GM23338 (cell line): ENCODE measurements around the gene COL8A1. TPM values are rescaled to one million over a fixed set of nuclear protein-coding genes. Genes with fewer than 3 reads are reported as not detected.

Source experiments
- ATAC-seq: fragments of 200-7000 bp; cut with Tn5 transposase; 3 replicates; pipeline ENCODE4 v1.9.1; 2020
- DNase-seq: peaks from one replicate; pipeline ENCODE4 v3.0.0-alpha.2; 2015; ENCODE audit warnings: low spot score
- H2AFZ ChIP-seq: fragments of 200-600 bp; sonication (generic); 2 replicates; pipeline ENCODE4 v1.8.0; 2016; ENCODE audit warnings: antibody characterized with exemption, mild to moderate bottlenecking, moderate library complexity
- H3F3A ChIP-seq: fragments of 200-600 bp; sonication (generic); replicated peaks from 2 replicates; pipeline ENCODE4 v1.8.0; 2017; ENCODE audit warnings: antibody characterized with exemption, mixed run types, low read depth
- H3K27ac ChIP-seq: fragments of 200-600 bp; sonication (generic); 2 replicates; pipeline ENCODE4 v1.6.1; 2016; ENCODE audit warnings: low read depth
- H3K27me3 ChIP-seq: fragments of 200-600 bp; sonication (generic); 2 replicates; pipeline ENCODE4 v1.8.0; 2016; ENCODE audit warnings: mild to moderate bottlenecking, mixed run types, moderate library complexity; ENCODE audit not compliant: insufficient read depth
- H3K36me3 ChIP-seq: fragments of 200-600 bp; sonication (generic); 2 replicates; pipeline ENCODE4 v1.8.0; 2016; ENCODE audit warnings: mild to moderate bottlenecking; ENCODE audit not compliant: insufficient read depth
- H3K4me1 ChIP-seq: fragments of 200-600 bp; sonication (generic); 2 replicates; pipeline ENCODE4 v1.8.0; 2016; ENCODE audit warnings: mild to moderate bottlenecking, moderate library complexity; ENCODE audit not compliant: insufficient read depth
- H3K4me2 ChIP-seq: fragments of 200-600 bp; sonication (generic); 2 replicates; pipeline ENCODE4 v1.7.1; 2017; ENCODE audit warnings: mixed run types
- H3K4me3 ChIP-seq: fragments of 200-600 bp; sonication (generic); 2 replicates; pipeline ENCODE4 v1.6.1; 2016; ENCODE audit warnings: mixed run types
- H3K79me2 ChIP-seq: fragments of 200-600 bp; sonication (generic); replicated peaks from 2 replicates; pipeline ENCODE4 v1.8.0; 2017; ENCODE audit warnings: mild to moderate bottlenecking; ENCODE audit not compliant: insufficient read depth
- H3K9me2 ChIP-seq: fragments of 200-600 bp; sonication (generic); 2 replicates; pipeline ENCODE4 v1.8.0; 2017; ENCODE audit not compliant: insufficient read depth
- H4K20me1 ChIP-seq: fragments of 200-600 bp; sonication (generic); replicated peaks from 2 replicates; pipeline ENCODE4 v1.8.0; 2017; ENCODE audit warnings: mild to moderate bottlenecking; ENCODE audit not compliant: insufficient read depth
- H3K27ac Mint-ChIP-seq: 2 replicates; pipeline ENCODE4 v1.8.0; 2020; ENCODE audit warnings: inconsistent platforms, mild to moderate bottlenecking, moderate library complexity, mixed read lengths
- H3K27me3 Mint-ChIP-seq: 3 replicates; pipeline ENCODE4 v1.8.0; 2022; ENCODE audit warnings: low read depth, mild to moderate bottlenecking, moderate library complexity, mixed read lengths, inconsistent platforms; ENCODE audit not compliant: insufficient read depth, poor library complexity
- H3K36me3 Mint-ChIP-seq: 3 replicates; pipeline ENCODE4 v1.8.0; 2021; ENCODE audit warnings: low read depth, mild to moderate bottlenecking, inconsistent platforms, moderate library complexity, mixed read lengths
- H3K4me1 Mint-ChIP-seq: 3 replicates; pipeline ENCODE4 v1.8.0; 2020; ENCODE audit warnings: mild to moderate bottlenecking, inconsistent platforms, mixed read lengths
- H3K4me3 Mint-ChIP-seq: 3 replicates; pipeline ENCODE4 v1.8.0; 2021; ENCODE audit warnings: moderate library complexity, mild to moderate bottlenecking, inconsistent platforms, mixed read lengths
- H3K9me3 Mint-ChIP-seq: 3 replicates; pipeline ENCODE4 v1.8.0; 2020; ENCODE audit warnings: moderate library complexity, mild to moderate bottlenecking, inconsistent platforms, mixed read lengths
- CREB1 ChIP-seq: fragments of 250-450 bp; sonication (Bioruptor Pico); IDR thresholded peaks from 2 replicates; pipeline ENCODE4 v1.5.0; 2020; ENCODE audit warnings: low read depth, mild to moderate bottlenecking, moderate library complexity
- CTCF ChIP-seq, 2 experiments: fragments of 200-600 bp in 1 of 2; sonication (generic) in 1 of 2; conservative IDR thresholded peaks; 2 replicates each; pipeline versions ENCODE4 v1.5.1 to v1.6.1; 2016 to 2017; ENCODE audit warnings: antibody characterized with exemption in 2 of 2, low read depth in 2 of 2, mild to moderate bottlenecking in 2 of 2, moderate library complexity in 1 of 2
- ETS1 ChIP-seq: IDR thresholded peaks from 2 replicates; pipeline ENCODE4 v1.6.1; 2016; ENCODE audit warnings: antibody characterized with exemption
- EZH2 ChIP-seq: fragments of 200-600 bp; sonication (generic); IDR thresholded peaks from one replicate; pipeline ENCODE4 v1.8.0; 2017; ENCODE audit warnings: antibody characterized with exemption, mild to moderate bottlenecking, low read depth; ENCODE audit not compliant: unreplicated experiment
- EZH2phosphoT487 ChIP-seq: fragments of 200-600 bp; sonication (generic); IDR thresholded peaks from one replicate; pipeline ENCODE4 v1.8.1; 2018; ENCODE audit warnings: antibody characterized with exemption; ENCODE audit not compliant: unreplicated experiment
- JUNB ChIP-seq: IDR thresholded peaks from one replicate; pipeline ENCODE4 v1.6.1; 2016; ENCODE audit warnings: antibody characterized with exemption; ENCODE audit not compliant: unreplicated experiment
- NANOG ChIP-seq: IDR thresholded peaks from 2 replicates; pipeline ENCODE4 v1.6.1; 2016; ENCODE audit warnings: antibody characterized with exemption, borderline replicate concordance
- POLR2AphosphoS5 ChIP-seq: IDR thresholded peaks from 2 replicates; pipeline ENCODE4 v1.6.1; 2016; ENCODE audit warnings: antibody characterized with exemption, low read depth
- REST ChIP-seq: IDR thresholded peaks from one replicate; pipeline ENCODE4 v1.6.1; 2018; ENCODE audit warnings: antibody characterized with exemption; ENCODE audit not compliant: unreplicated experiment
- STAT1 ChIP-seq: IDR thresholded peaks from one replicate; pipeline ENCODE4 v1.6.1; 2016; ENCODE audit warnings: antibody characterized with exemption; ENCODE audit not compliant: unreplicated experiment
- ZNF114 ChIP-seq: fragments of 250-450 bp; sonication (Bioruptor Pico); IDR thresholded peaks from 2 replicates; pipeline ENCODE4 v1.5.0; 2020; ENCODE audit warnings: mild to moderate bottlenecking, moderate library complexity
- ZNF331 ChIP-seq: fragments of 250-450 bp; sonication (Bioruptor Pico); IDR thresholded peaks from 2 replicates; pipeline ENCODE4 v1.5.0; 2020; ENCODE audit warnings: low read depth, mild to moderate bottlenecking, moderate library complexity
- polyA plus RNA-seq: library from polyadenylated mRNA; unstranded; fragments of >200 nt; fragmentation: Nextera tagmentation; extraction: Ambion mirVana; gene quantifications from 2 replicates; pipeline ENCODE4 v1.2.1, GENCODE V29; 2016
- total RNA-seq: library from RNA; depleted of rRNA; stranded (reverse); fragments of >200 nt; shearing (Covaris generic); gene quantifications from 2 replicates; pipeline ENCODE4 v1.2.3, GENCODE V29; 2014

The COL8A1 gene
- total and polyA plus RNA-seq, 2 experiments from 2014 or later, result 0.26 to 0.97 TPM

- TF ChIP-seq ZNF114 (CRISPR knock-in tag) (no peak), ETS1 (no peak), STAT1 (no peak), POLR2AphosphoS5 (no peak), ZNF331 (CRISPR knock-in tag) (no peak), CTCF (conservative IDR thresholded peaks at IDR 0.05; ENCODE audit: low read depth in 2 of 2) (no peak), NANOG (no peak), EZH2phosphoT487 (no peak), EZH2 (no peak), JUNB (no peak), REST (no peak)
Observed at GRCh38 chr3:99635348-99635747, 3.0 kb upstream of the COL8A1 start (continued).

GRCh38 chr3:99637016-99637367 is 1.4 kb upstream of the COL8A1 start:
- H3K4me2 ChIP-seq, result peak overlapping the region; percentile 89
- no peaks in the 10 kb centered on the region for H3K36me3 Mint-ChIP-seq
- peak overlapping the region; percentile 85 for H3K4me3 Mint-ChIP-seq
- TF ChIP-seq CTCF (conservative IDR thresholded peaks at IDR 0.05; ENCODE audit: low read depth in 2 of 2) (peak in 1 of 2 experiments; percentile 22; a peak in 2 of 4 replicates), NANOG (no peak), ETS1 (no peak), CREB1 (no peak)
- no peaks in the 10 kb centered on the region for H4K20me1 ChIP-seq
- H3K4me3 ChIP-seq, result peak overlapping the region; percentile 68
- ATAC-seq (peak; percentile 70), DNase-seq (peak; percentile 76)
- no peaks in the 10 kb centered on the region for H3K79me2 ChIP-seq
- peak overlapping the region; percentile 97 for H2AFZ ChIP-seq
- H3K4me1 ChIP-seq, result peaks cover 70% of the 10 kb centered on the region
- H3F3A ChIP-seq, result no peaks in the 10 kb centered on the region
- peaks cover 64% of the 10 kb centered on the region for H3K4me1 Mint-ChIP-seq
- no peaks in the 10 kb centered on the region for H3K36me3 ChIP-seq
- no peak overlapping the region for H3K27ac ChIP-seq
- H3K9me2 ChIP-seq, result no peaks in the 10 kb centered on the region
- no peaks in the 10 kb centered on the region for H3K9me3 Mint-ChIP-seq
- no peak overlapping the region for H3K27ac Mint-ChIP-seq
- H3K27me3 Mint-ChIP-seq, result peaks cover 24% of the 10 kb centered on the region
- peaks cover 55% of the 10 kb centered on the region for H3K27me3 ChIP-seq
